Fibroblast of lung (primary cell): Measurements from ENCODE around the gene LDLRAD3. TPM values are rescaled to one million over a fixed set of nuclear protein-coding genes. Genes with fewer than 3 reads are reported as not detected.

Source experiments
- DNase-seq, 2 donors: peaks; one replicate each; pipeline versions ENCODE4 v3.0.0 to v3.0.0-alpha.2; 2010; ENCODE audit warnings: low read depth in 2 of 2
- H2AFZ ChIP-seq: 2 replicates; pipeline ENCODE4 v1.5.1; 2012; ENCODE audit warnings: low read length, control low read depth, inconsistent platforms
- H3K27ac ChIP-seq: 2 replicates; pipeline ENCODE4 v1.5.1; 2011; ENCODE audit warnings: low read length, control low read depth; ENCODE audit not compliant: insufficient read depth
- H3K27me3 ChIP-seq: 2 replicates; pipeline ENCODE4 v1.5.1; 2011; ENCODE audit warnings: mild to moderate bottlenecking, low read length; ENCODE audit not compliant: control insufficient read depth, insufficient read depth
- H3K36me3 ChIP-seq: 2 replicates; pipeline ENCODE4 v1.5.1; 2011; ENCODE audit warnings: low read length; ENCODE audit not compliant: control insufficient read depth, insufficient read depth
- H3K4me1 ChIP-seq: 2 replicates; pipeline ENCODE4 v1.5.1; 2011; ENCODE audit warnings: low read length; ENCODE audit not compliant: control insufficient read depth, insufficient read depth; ENCODE audit errors: extremely low read depth
- H3K4me2 ChIP-seq: 2 replicates; pipeline ENCODE4 v1.5.1; 2011; ENCODE audit warnings: low read length, control low read depth; ENCODE audit not compliant: insufficient read depth; ENCODE audit errors: extremely low read depth
- H3K4me3 ChIP-seq, 4 experiments: fragments of 200-600 bp in 1 of 4; sonication (generic) in 1 of 4; replicated peaks in 1 of 4; 2 replicates each; pipeline ENCODE4 v1.5.1; 2011 to 2016; ENCODE audit warnings: low read length in 4 of 4, low read depth in 3 of 4, mild to moderate bottlenecking in 3 of 4, control low read depth in 2 of 4, inconsistent platforms in 1 of 4, mixed read lengths in 1 of 4; ENCODE audit not compliant: insufficient read depth in 1 of 4; ENCODE audit errors: control extremely low read depth in 1 of 4
- H3K79me2 ChIP-seq: 2 replicates; pipeline ENCODE4 v1.5.1; 2012; ENCODE audit warnings: mild to moderate bottlenecking, low read length, inconsistent platforms; ENCODE audit not compliant: control insufficient read depth, insufficient read depth
- H3K9ac ChIP-seq: 2 replicates; pipeline ENCODE4 v1.5.1; 2011; ENCODE audit warnings: mild to moderate bottlenecking, low read length, control low read depth; ENCODE audit not compliant: insufficient read depth
- H3K9me3 ChIP-seq: 2 replicates; pipeline ENCODE4 v1.5.1; 2012; ENCODE audit warnings: low read depth, low read length; ENCODE audit not compliant: control insufficient read depth, insufficient read depth
- H4K20me1 ChIP-seq: 2 replicates; pipeline ENCODE4 v1.5.1; 2011; ENCODE audit warnings: low read length; ENCODE audit not compliant: control insufficient read depth, insufficient read depth; ENCODE audit errors: extremely low read depth
- CTCF ChIP-seq, 2 donors: IDR thresholded peaks in 1 of 2; conservative IDR thresholded peaks in 1 of 2; 1 replicate in 1 of 2; 2 replicates in 1 of 2; pipeline ENCODE4 v1.5.1; 2011 to 2012; ENCODE audit warnings: low read length in 2 of 2, control low read depth in 1 of 2, inconsistent platforms in 1 of 2, low read depth in 1 of 2, mild to moderate bottlenecking in 1 of 2
- EZH2 ChIP-seq: IDR thresholded peaks from 2 replicates; pipeline ENCODE4 v1.5.1; 2012; ENCODE audit warnings: low read length, control low read depth, mild to moderate bottlenecking; ENCODE audit errors: missing control alignments
- polyA plus RNA-seq, 2 donors: library from polyadenylated mRNA; depleted of rRNA in 1 of 2; stranded (reverse) in 1 of 2; unstranded in 1 of 2; fragments of >200 nt; gene quantifications; 2 replicates each; pipeline ENCODE4 v1.2.1, GENCODE V29; 2011 to 2012; ENCODE audit warnings: missing spikeins in 1 of 2
- total RNA-seq: library from RNA; depleted of rRNA; stranded (reverse); fragments of >200 nt; gene quantifications from 2 replicates; pipeline ENCODE4 v1.2.1, GENCODE V29; 2014

LDLRAD3 gene
- total and polyA plus RNA-seq, 2 donors (not counting 1 experiment from before 2014, with no cell fraction given), result 3.8 to 7.8 TPM

DNA sequence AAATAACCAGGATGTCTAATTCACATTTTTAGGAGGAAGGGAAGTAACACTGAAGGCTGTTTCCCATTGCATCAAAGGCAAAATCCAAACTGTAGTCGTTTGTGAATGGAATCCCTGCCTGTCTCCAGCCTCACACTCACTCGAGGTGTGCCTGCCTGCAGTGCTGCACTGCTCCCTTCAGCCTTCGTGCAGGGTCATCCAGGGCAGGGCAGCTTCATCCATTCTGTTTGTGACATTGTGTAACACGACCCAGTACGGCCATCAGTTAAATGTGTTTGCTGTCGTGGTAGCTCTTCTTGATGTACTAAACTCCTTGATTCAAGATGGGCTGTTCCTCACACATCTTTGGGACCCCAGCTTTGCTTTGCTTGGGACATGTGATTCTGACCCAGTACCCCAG is 34.3 kb downstream of the LDLRAD3 start:
- H3K9me3 ChIP-seq, result no peaks in the 10 kb centered on the region
- no peak for DNase-seq
- H3K4me3 ChIP-seq, result no peak overlapping the region
- no peak overlapping the region for H3K27ac ChIP-seq
- H3K27me3 ChIP-seq, result no peaks in the 10 kb centered on the region
- no peak overlapping the region for H3K4me2 ChIP-seq
- no peak overlapping the region for H3K9ac ChIP-seq
- H2AFZ ChIP-seq, result no peak overlapping the region
- no peaks in the 10 kb centered on the region for H4K20me1 ChIP-seq
- peaks cover 9% of the 10 kb centered on the region for H3K4me1 ChIP-seq
- no peaks in the 10 kb centered on the region for H3K36me3 ChIP-seq
- TF ChIP-seq EZH2 (no peak), CTCF (conservative IDR thresholded peaks at IDR 0.05 in 1 of 2, IDR thresholded peaks at IDR 0.05 in 1 of 2; ENCODE audit: low read depth in 1 of 2, low read length in 2 of 2) (no peak)
- no peaks in the 10 kb centered on the region for H3K79me2 ChIP-seq

DNA sequence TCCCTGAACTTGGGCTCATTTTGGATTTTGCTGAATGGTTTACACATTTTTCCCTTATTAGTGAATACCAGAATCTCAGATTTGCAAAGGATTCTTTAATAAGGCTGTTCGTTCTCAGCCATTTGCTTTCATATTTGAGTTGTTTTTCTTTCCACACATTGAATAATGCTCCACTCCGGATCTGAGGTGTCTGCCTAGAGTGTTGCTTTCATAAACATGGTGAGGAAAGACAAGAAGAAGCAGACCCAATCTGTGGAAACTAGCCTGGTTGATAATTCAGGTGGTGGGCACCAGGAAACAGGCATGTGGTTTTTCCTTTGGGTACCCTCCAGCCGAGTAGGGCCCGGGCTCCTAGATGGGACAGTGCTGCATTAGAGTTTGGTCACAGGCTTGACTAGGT is 35.0 kb downstream of the LDLRAD3 start:
- Histone ChIP-seq H3K4me3 (no peak overlapping the region), H2AFZ (no peak overlapping the region), H3K4me2 (no peak overlapping the region), H3K4me1 (peaks cover 9% of the 10 kb centered on the region), H3K9ac (no peak overlapping the region), H3K9me3 (no peaks in the 10 kb centered on the region), H3K27me3 (no peaks in the 10 kb centered on the region), H3K79me2 (no peaks in the 10 kb centered on the region), H4K20me1 (no peaks in the 10 kb centered on the region), H3K36me3 (no peaks in the 10 kb centered on the region), H3K27ac (no peak overlapping the region)
- no peak for TF ChIP-seq EZH2
- TF ChIP-seq CTCF (conservative IDR thresholded peaks at IDR 0.05 in 1 of 2, IDR thresholded peaks at IDR 0.05 in 1 of 2; ENCODE audit: low read depth in 1 of 2, low read length in 2 of 2), result no peak
- DNase-seq, result no peak

- no peak overlapping the region for H2AFZ ChIP-seq
- H3K27me3 ChIP-seq, result no peaks in the 10 kb centered on the region
- no peak overlapping the region for H3K9ac ChIP-seq
- H3K36me3 ChIP-seq, result no peaks in the 10 kb centered on the region
- H3K79me2 ChIP-seq, result no peaks in the 10 kb centered on the region
- TF ChIP-seq EZH2 (no peak), CTCF (conservative IDR thresholded peaks at IDR 0.05 in 1 of 2, IDR thresholded peaks at IDR 0.05 in 1 of 2; ENCODE audit: low read depth in 1 of 2, low read length in 2 of 2) (no peak)
- no peaks in the 10 kb centered on the region for H4K20me1 ChIP-seq
- H3K27ac ChIP-seq, result peak overlapping the region; percentile 69
- peaks cover 9% of the 10 kb centered on the region for H3K4me1 ChIP-seq
- peak in 1 of 2 donors; percentile 91 for DNase-seq
- peak overlapping the region; percentile 68 for H3K4me2 ChIP-seq
- no peak overlapping the region for H3K4me3 ChIP-seq
- no peaks in the 10 kb centered on the region for H3K9me3 ChIP-seq
These were observed 37.0 kb downstream of the LDLRAD3 start for GRCh38 chr11:35980686-35981390.
